Effector CD4-positive, alpha-beta T cell (primary cell): ENCODE data around the gene IL17REL.

Source experiments
- DNase-seq: peaks from one replicate; pipeline ENCODE4 v3.0.0-alpha.2; 2020
- total RNA-seq: gene quantifications from one replicate; lab custom pipeline; 2026; lab: John Stamatoyannopoulos, UW

Gene IL17REL
- 1.3 reads per million for total RNA-seq

- DNase-seq, result no peak
Measured at GRCh38 chr22:50012211-50013181, at the start of gene IL17REL. Gene IL17REL, minus strand, starts transcription at chr22:50012765. Its CDS starts 119 bp downstream, at chr22:50012646.

DNA sequence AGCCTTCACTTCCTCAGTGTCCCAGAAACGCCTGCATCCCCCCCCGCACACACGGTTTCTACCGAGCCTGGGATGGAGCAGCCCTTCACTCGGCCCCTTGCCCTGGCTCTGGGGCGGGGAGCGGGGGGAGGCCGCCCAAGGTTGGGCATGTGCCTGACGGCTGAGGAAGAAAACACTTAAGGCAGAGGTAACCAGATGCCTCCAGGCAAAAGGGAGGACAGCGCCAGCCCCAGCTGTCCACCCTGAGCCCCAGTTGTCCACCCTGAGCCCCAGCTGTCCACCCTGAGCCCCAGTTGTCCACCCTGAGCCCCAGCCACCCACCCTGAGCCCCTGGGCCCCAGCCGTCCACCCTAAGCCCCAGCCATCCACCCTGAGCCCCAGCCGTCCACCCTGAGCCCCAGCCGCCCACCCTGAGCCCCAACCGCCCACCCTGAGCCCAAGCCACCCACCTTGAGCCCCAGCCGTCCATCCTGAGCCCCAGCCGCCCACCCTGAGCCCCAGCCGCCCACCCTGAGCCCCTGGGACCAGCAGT lies 49.3 kb upstream of the IL17REL start:
- DNase-seq, result no peak

DNA sequence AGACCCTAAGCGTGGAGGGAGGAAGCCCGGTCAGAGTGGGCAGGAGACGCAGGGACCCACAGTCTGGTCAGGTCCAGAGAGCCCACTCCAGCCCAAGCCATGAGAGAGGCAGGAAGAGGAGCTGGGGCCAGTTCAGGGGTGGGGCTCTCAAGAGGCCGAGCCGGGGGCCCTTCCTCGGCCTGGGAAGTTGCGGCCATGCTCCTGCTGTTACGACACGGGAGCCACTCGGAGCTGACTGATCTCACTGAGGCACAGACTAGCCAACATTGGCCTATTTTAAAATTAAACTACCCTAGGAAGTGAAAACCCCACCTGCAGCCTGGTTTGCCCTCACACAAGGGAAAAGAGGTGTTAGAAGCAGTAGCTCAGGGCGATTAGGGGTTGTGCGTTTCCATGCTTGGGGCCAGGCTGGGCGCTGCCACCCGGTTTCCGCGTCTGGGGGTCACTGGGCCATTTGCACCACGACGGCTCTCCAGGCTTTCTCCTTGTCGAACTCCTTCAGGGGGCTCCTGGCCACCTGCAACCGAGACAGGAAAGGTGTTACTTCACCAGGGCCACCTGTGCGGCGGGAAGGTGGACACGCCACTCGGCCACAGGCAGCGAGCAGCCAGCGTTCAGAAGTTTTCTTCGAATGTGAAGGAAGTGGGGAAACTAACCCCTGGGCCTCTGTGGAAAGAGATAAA lies 48.7 kb upstream of the IL17REL start:
- DNase-seq, result no peak

GRCh38 chr22:50060441-50061140 lies 48.0 kb upstream of the IL17REL start:
- no peak for DNase-seq

DNA sequence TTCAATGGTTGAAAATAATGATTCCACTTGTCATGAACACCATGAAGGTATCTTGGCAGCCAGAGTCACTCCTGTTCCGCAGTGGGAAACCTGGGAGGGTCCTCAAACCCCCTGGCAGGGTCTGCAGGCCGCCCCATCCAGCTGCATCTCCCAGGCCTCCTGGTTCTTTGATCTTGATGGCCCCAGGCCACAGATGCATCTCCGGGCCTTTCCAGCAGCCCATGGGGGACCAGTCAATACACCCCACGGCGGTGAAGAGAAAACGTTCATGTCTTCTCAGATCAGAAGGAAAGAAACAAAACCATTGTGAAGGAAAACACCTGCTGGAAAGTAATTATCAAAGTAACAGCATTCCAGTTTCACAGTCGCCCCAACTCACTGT lies 47.3 kb upstream of the IL17REL start:
- DNase-seq, result no peak

DNA sequence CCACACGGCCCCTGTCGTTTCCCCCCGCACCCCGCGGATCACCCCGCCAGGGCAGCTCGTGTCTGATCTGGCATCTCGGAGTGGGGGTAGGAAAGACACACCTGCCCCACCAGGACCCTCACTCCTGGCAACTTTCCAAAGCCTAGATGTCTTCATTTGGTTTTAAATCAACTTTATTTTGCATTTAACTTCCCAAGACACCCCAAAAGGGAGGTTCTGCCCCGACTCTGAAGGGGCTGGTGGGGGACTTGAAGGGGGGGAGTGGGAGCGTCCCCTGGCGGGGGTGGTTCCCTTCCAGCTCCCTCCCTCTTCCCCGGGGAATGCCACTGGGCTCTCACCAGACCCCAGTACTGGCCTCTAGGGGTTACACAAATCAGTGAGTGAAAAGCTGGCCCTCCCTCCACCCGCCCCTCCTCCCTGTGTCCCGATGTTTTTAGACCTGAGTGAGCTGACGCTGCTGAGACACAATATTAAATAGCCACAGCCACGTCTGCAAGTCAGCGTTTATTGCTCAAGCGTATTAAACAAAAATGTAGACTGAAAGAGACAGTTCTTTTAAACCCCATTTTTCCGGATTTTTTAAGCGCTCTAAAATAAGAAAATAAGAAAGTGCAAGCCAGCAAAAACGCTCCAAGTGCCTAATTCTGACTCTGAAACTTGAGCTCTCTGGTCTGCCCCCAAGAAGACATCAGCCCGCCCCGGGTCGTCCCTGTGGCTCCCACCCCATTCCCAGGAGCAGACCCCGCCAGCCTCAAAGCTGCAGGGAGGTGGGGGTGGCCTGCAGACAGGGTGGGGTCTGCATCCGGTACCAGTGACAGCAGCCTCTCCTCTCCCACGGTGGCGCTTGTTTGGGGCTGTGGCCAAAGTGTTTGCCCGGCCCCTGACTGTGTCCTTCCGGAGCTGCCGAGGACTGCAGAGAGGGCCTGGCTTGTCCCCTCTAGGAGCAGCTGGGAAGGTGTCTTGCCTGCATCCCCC lies 46.6 kb upstream of the IL17REL start:
- no peak for DNase-seq

DNA sequence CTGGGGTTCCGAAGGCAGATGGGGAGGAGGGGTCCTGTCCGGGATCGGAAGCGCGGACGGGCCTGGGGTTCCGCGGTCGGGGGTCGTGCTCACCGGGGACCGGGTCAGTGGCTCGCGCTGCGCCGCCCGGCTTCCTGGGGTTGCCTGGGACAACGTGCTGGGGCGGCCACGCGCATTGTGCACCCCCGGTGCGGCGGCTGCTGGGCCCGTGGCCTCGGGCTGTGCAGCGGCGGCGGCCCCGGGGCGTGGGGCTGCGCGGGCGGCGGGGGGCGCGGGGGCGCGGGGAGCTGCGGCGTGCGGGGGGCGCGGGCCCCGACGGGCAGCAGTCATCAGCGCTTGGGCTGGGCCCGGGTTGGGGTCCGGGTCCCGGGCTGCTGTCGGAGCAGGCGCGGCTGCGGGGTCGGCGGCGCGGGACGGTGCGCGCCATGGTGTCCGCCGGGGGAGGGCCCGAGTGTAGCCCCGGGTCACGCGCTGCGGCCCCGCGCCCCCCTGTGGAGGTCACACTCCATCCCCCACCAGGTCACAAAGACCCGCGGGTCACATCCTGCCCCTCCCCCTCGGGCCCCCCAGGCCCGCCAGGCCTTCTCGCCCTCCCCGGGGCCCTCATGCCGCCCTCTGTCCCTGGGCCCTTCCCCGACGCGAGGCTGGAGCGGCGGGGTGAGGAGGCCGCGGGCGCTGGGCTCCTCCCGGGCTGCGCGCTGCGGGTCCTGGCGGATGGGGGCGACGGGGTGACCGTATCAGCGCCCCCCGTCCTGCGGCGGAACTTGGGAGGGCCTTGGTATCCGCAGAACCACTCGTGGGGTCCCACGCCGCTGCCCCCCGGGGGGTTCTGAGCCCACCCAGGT lies 45.7 kb upstream of the IL17REL start, which contains the start of gene TTLL8:
Gene TTLL8, minus strand, starts transcription at position 238 of the 845 bp plus-strand sequence.
- no peak for DNase-seq

DNA sequence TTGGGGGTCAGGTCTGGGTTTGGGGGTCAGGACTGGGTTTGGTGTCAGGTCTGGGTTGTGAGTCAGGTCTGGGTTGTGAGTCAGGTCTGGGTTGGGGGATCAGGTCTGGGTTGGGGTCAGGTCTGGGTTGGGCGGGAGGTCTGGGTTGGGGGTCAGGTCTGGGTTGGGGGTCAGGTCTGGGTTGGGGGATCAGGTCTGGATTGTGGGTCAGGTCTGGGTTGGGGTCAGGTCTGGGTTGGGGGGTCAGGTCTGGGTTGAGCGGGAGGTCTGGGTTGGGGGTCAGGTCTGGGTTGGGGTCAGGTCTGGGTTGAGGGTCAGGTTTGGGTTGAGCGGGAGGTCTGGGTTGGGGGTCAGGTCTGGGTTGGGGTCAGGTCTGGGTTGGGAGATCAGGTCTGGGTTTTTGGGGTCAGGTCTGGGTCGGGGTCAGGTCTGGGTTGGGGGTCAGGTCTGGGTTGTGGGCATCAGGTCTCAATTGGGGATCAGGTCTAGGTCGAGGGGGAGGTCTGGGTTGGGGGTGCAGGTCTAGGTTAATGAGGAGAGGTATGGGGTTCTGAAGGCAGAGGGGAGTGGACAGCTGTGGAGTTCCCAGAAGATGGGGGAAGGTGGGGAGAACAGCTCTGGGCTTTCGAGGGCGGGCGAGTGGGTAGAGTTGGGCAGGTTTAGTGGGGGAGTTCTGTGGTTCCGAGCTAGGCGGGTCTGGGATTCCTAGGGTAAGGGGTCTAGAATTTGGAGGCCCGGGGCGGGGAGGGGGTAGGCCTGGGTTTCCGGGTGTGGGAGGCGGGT lies 44.9 kb upstream of the IL17REL start:
- no peak for DNase-seq

DNA sequence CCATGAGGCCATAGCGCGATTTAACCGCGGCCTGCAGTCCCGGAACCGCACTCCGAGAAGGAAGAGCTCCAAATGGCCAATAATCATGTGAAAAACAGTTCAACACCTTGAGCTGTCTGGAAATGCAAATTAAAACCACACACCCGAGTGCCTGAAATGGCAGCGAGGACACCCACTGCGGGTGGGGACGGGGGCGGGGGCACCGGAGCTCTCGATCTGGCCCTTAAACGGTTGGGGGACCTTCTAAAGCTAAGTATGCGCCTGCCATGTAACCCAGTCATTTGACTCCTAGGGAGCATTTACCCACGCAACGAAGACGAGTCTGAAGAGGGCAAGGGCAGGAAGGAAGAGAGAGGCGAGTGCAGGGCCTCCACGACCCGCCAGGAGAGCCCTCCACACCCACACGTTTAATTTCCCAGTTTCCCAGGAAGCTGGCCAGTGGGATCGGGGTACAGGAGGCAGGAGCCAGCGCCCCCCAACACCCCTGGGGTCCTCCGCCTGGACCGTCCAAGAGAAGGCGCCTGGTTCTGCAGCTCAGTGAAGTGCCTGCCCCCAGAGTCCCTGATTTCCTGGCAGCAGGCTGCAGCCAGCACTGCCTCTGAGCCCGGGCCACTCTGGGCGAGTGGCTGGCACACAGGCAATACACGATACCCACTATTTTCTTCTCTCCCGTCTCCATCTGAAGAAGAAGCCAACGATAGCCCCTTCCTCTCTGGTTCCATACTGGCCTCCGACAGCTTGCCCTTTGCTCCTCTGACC lies 43.8 kb upstream of the IL17REL start:
- DNase-seq, result no peak

GRCh38 chr22:50053861-50054260 lies 41.3 kb upstream of the IL17REL start:
- DNase-seq, result no peak

GRCh38 chr22:50051930-50052329 lies 39.4 kb upstream of the IL17REL start:
- no peak for DNase-seq

GRCh38 chr22:50049299-50050195 lies 37.0 kb upstream of the IL17REL start:
- no peak for DNase-seq

DNA sequence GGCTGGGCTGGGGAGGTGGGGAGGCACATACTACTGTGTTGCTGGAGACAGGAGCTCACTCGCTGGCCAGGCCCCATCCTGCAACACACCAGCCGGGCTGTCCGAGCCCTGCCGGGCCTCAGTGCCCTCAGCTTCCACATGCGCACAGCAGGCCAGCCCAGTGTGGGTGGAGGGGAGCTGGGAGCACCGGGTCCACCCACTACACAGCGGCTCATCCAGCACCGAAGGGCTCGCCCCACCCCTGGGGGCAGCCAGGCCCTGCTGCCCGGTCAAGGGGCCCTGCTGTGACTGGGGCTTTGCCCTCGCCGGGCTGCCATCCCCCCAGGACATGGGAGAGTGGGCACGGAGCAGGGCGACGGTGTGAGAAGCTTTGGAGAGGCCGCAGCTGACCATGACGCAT lies 36.3 kb upstream of the IL17REL start:
- DNase-seq, result no peak

DNA sequence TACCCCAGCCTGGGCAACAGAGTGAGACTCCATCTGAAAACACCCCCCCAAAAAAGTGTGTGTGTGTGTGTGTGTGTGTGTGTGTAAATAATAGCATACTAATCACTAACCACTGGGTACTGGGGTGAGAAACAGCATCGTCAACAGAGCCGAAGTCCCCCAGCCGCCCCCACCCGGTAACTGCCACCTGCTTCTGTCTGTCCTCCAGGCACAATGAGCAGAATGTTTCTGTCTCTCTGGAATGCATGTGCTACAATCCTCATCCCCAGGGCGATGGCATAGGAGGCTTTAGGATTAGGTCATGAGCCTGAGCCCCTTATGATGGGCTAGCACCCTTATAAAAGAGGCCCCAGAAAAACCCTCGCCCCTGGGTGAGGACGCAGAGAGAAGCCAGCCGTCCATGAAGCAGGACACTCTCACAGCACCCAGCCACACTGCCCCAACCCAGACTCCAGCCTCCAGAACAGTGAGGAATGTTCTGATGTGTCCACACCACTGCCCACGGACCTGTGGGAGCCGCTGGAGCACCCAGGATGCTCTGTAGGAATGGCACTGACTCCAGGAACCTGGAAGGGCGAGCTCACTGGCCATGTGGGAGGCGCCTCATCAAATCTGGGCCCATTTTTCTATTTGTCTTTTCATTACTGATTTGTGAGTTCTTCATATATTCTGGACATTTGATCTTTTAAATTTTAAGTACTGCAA lies 35.6 kb upstream of the IL17REL start:
- DNase-seq, result no peak

DNA sequence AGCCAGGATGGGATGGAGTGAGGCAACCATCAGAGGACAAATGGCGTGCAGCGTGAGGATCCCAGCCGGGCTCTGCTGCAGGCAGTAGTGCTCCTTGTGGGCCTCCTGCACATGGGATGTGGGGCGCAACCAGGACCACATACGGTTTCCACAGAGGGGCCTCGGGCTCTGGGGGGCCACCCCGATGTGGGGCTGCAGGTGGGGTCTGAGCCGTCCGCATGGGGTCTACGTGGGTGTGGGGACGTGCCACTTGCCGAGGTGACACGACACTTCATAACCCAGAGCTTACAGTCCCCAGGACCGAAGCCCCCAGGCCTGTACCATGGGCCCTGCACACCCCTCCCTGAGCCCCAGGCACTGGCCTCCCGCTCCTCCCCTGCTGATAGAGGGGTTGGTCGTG lies 34.8 kb upstream of the IL17REL start:
- DNase-seq, result no peak

GRCh38 chr22:50046481-50047245 lies 34.1 kb upstream of the IL17REL start:
- DNase-seq, result no peak

- no peak for DNase-seq
Measured at GRCh38 chr22:50046019-50046415, 33.5 kb upstream of the IL17REL start.
